ENCODE measurements around the gene PPT2.

DNA sequence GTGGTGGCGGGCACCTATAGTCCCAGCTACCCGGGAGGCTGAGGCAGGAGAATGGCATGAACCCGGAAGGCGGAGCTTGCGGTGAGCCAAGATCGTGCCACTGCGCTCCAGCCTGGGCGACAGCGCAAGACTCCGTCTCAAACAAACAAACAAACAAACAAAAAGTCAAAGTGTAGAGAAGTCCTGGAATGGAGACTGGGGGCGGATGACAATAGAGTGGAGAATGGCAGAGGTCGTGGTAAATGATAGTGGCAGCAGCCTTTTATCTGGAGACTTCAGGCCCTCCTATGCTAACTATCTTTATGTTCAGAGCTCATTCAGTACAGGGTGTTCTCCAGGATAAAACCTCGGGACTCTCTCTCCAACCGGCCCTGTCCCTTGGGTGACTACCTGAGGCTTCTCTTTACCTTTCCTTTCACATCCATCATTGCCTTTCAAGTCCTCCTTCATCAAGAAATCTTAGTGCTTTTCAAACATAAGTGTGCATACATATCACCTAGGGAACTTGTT is 22.4 kb upstream of the PPT2 start:
- TF ChIP-seq REST (IDR thresholded peaks at IDR 0.05; ENCODE audit: insufficient read depth in 1 of 2, low read depth in 2 of 2, low read length in 2 of 2) (no peak), POLR2AphosphoS5 (IDR thresholded peaks at IDR 0.05; ENCODE audit: low read depth, low read length) (no peak), FOXP2 (optimal IDR thresholded peaks at IDR 0.05; ENCODE audit: borderline replicate concordance, extremely low read depth, extremely low read length, insufficient read depth) (no peak)

Measured in PFSK-1 (cell line).